AG09319 (cell line): ENCODE data around the gene QARS1.

Source experiments
- DNase-seq: peaks from one replicate; pipeline ENCODE4 v3.0.0-alpha.2; 2010; ENCODE audit warnings: low read depth; ENCODE audit errors: extremely low read depth
- CTCF ChIP-seq: IDR thresholded peaks from 2 replicates; pipeline ENCODE4 v1.5.1; 2011; ENCODE audit warnings: low read depth, mild to moderate bottlenecking, inconsistent platforms, low read length, moderate library complexity

Gene QARS1

GRCh38 chr3:49054344-49054862 lies 50.2 kb downstream of the QARS1 start:
- no peak for DNase-seq
- TF ChIP-seq CTCF = no peak

GRCh38 chr3:49053543-49053942 lies 51.0 kb downstream of the QARS1 start:
- TF ChIP-seq CTCF = no peak
- DNase-seq = no peak
